Testis (tissue), 5 donors: ENCODE data around the gene FRG2B. TPM values are rescaled to one million over a fixed set of nuclear protein-coding genes. Genes with fewer than 3 reads are reported as not detected.
"Not testable (repeated sequence)": the region's sequence is repeated elsewhere in the genome, so short reads cannot be mapped to it uniquely, and the experiment has no call there.

Experiments used
- DNase-seq: peaks from one replicate; pipeline ENCODE4 v3.0.0-alpha.2; 2019
- H3K27ac ChIP-seq, 2 donors: fragments of 200-600 bp; sonication (generic); one replicate each; pipeline ENCODE4 v1.5.1; 2019
- H3K27me3 ChIP-seq: fragments of 200-600 bp; sonication (generic); one replicate; pipeline ENCODE4 v1.5.1; 2019
- H3K36me3 ChIP-seq: fragments of 200-600 bp; sonication (generic); one replicate; pipeline ENCODE4 v1.5.1; 2017; ENCODE audit warnings: low read depth; ENCODE audit errors: missing control alignments
- H3K4me1 ChIP-seq: fragments of 200-600 bp; sonication (generic); one replicate; pipeline ENCODE4 v1.5.1; 2019
- H3K4me3 ChIP-seq, 2 donors: fragments of 200-600 bp; sonication (generic); one replicate each; pipeline ENCODE4 v1.5.1; 2017 to 2019
- H3K9me3 ChIP-seq: fragments of 200-600 bp; sonication (generic); one replicate; pipeline ENCODE4 v1.5.1; 2017
- WGBS, 2 donors: methylation state at CpG; one replicate each; pipeline ENCODE4 v1.1.5; 2018; 5-methylcytosine and 5-hydroxymethylcytosine counted together
- intact Hi-C: fragments of 100-400 bp; cut with DNase I; formaldehyde crosslinking; loops from one replicate; pipeline ENCODE4 v1.15.1; 2023; ENCODE audit warnings: low total_unique reads
- long read RNA-seq, 2 donors: transcript quantifications; one replicate each; lab custom pipeline, GENCODE V29; 2026
- polyA plus RNA-seq: library from polyadenylated mRNA; stranded (reverse); fragments of 350-450 nt; fragmentation: Illumina TruSeq; extraction: RNeasy Lipid Tissue Mini Kit (QIAGEN cat#74804); gene quantifications from one replicate; pipeline ENCODE4 v1.2.3, GENCODE V29; 2014; ENCODE audit warnings: low read depth, low replicate concordance; ENCODE audit not compliant: insufficient read depth
- total RNA-seq, 2 donors: library from RNA; depleted of rRNA; stranded (reverse); fragments of >200 nt; gene quantifications; one replicate each; pipeline ENCODE4 v1.2.3, GENCODE V29; 2016
- TF ChIP-seq, protein P1 (sequence below), 3 experiments: fragments of 450-650 bp in 2 of 3; fragments of 200-600 bp in 1 of 3; sonication (generic) in 1 of 3; IDR thresholded peaks; one replicate each; pipeline ENCODE4 v1.5.1; 2016 to 2019; ENCODE audit warnings: antibody characterized with exemption in 3 of 3, mild to moderate bottlenecking in 2 of 3, moderate library complexity in 1 of 3

Gene FRG2B
- not detected for total RNA-seq
- polyA plus RNA-seq: not detected
- long read RNA-seq, donor 1: 0 reads
- long read RNA-seq, donor 2: 0 reads

DNA sequence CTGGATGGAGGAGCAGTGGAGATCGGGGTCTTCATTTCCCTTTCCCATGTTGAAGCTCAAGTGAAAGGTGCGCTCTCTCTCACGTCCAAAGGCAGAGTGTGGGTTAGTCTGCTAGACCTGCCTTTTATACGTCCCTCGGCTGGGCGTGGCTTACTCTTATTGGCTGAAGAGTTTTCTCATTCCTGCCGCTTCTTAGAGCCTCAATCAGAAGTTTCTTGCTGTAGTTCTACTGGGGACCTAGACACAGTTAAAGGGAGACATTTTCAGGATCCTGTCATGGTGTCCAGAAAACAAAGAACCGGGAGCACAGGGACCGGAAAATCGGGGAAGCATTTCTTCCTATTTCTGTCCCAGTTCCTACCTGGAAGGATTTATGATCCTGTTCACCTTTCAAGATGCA, at the start of gene FRG2B:
FRG2B (minus strand) TSS at position 101 of the 400 bp plus-strand sequence; CDS start at position 48, 53 bp downstream.
- H3K4me1 ChIP-seq, H3K27ac ChIP-seq, H3K27me3 ChIP-seq, DNase-seq, H3K9me3 ChIP-seq, H3K4me3 ChIP-seq, intact Hi-C loops, H3K36me3 ChIP-seq: not testable (repeated sequence)
- WGBS, 2 donors: 44% methylated on average over 3 of the region's 10 CpGs; no CpG with 5 or more reads in 1 of the 2 donors

DNA sequence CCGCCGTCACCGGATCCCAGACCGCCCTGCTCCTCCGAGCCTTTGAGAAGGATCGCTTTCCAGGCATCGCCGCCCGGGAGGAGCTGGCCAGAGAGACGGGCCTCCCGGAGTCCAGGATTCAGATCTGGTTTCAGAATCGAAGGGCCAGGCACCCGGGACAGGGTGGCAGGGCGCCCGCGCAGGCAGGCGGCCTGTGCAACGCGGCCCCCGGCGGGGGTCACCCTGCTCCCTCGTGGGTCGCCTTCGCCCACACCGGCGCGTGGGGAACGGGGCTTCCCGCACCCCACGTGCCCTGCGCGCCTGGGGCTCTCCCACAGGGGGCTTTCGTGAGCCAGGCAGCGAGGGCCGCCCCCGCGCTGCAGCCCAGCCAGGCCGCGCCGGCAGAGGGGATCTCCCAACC, 40.9 kb upstream of the FRG2B start:
- no CpG with 5 or more reads among the region's 40 CpGs for WGBS, 2 donors
- H3K36me3 ChIP-seq, H3K4me1 ChIP-seq, intact Hi-C loops, DNase-seq, H3K9me3 ChIP-seq, H3K4me3 ChIP-seq, H3K27ac ChIP-seq, H3K27me3 ChIP-seq: not testable (repeated sequence)

DNA sequence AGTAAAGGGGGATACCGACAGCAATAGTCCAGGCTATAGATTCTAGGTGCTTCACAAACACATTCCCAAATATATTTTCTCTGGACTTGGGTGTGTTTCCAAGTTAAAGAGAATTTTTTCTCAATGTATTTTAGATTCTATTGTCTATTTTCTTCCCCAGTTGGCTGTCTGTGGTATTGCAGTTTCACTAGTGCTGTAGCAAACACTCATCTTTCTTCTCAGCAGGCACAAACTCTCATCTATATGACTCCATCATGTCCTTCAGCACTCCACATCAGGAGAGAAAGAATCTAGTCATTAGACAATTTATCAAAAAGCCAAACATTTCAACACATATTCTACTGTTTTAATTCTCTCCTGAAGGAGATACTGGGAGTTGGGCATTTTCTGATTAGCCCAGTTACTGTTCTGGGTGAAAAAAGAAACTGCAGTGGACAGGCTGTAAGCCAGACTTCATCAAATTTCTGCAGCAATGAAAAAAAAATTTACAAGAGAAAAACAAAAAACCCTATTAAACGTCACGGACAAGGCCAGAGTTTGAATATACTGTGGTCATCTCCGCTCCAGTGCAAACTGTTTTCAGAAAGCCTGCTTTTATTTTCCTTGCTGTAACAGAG, 37.1 kb upstream of the FRG2B start:
- not testable (repeated sequence) for H3K4me1 ChIP-seq

DNA sequence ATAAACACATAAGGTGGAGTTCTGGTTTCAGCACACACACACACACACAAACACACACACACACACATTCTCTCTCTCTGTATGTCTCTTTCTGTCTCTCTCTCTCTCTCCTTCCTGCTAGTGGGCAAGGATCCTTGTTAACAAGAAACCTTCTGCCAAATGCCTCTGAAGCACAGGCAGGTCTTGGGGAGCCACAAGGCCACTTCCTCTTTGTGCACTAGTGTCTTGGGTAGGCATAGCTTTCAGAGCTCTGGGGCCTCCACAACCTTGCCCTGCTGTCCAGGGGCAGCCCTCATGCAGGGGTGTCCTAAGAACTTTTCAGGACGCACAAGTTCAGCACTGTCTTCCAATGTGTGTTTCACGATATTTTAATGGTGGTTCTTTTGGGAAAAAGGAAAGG, 34.5 kb upstream of the FRG2B start:
- 57 to 95% methylated on average over 2 of the region's 2 CpGs for WGBS, 2 donors

More for the DNA sequence above, 37.1 kb upstream of the FRG2B start:
- 39 to 41% methylated on average over 4 of the region's 4 CpGs for WGBS, 2 donors
- H3K4me3 ChIP-seq, H3K27ac ChIP-seq, intact Hi-C loops, H3K36me3 ChIP-seq, H3K27me3 ChIP-seq, H3K9me3 ChIP-seq, DNase-seq: not testable (repeated sequence)

DNA sequence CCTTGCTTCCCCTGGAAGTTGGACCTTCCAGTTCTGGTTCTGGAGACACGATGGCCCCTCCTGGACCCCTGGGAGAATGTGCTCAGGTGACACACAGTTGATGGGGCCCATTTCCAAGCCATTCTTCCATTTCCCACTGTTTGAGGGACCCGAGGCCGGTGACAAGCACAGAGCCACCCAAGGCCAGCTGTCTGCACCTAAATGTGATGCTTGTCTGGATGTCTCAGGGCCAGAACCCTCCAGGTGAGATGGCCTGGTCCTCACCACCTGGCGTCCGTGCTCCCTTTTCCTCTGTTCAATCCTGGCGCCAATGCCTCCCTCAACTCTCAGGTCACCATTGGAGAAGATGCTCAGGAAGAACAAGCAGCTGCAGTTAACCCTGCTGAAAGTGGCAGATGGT, 33.9 kb upstream of the FRG2B start:
- intact Hi-C loops, H3K27me3 ChIP-seq, H3K9me3 ChIP-seq, H3K4me1 ChIP-seq, H3K4me3 ChIP-seq, H3K27ac ChIP-seq, DNase-seq, H3K36me3 ChIP-seq: not testable (repeated sequence)
- 63 to 95% methylated on average over 5 to 6 of the region's 6 CpGs for WGBS, 2 donors

More for the DNA sequence above, 34.5 kb upstream of the FRG2B start:
- H3K27ac ChIP-seq, DNase-seq, H3K36me3 ChIP-seq, H3K9me3 ChIP-seq, H3K27me3 ChIP-seq, intact Hi-C loops, H3K4me1 ChIP-seq, H3K4me3 ChIP-seq: not testable (repeated sequence)

DNA sequence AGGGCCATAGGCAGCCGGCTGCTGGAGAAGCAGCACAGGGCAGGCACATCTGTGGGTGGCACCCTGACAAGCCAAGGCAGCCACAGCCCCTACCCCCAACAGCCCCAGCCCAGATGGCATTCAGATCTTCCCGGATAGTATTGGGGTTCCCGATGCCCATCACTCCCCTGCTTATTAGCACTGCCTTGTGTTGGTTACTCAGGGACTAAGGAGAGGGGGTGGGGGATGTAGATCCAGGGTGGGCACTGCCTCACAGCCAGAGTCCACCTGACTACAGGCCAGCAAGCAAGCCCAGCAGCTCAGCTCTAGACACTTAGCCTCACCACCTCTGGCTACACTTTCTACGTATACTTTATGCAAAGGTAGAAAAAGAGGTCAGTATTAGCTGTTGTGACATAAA, 30.7 kb upstream of the FRG2B start:
- intact Hi-C loops, H3K4me1 ChIP-seq, H3K9me3 ChIP-seq, H3K27me3 ChIP-seq, H3K4me3 ChIP-seq, DNase-seq, H3K36me3 ChIP-seq, H3K27ac ChIP-seq: not testable (repeated sequence)
- 80 to 85% methylated on average over 3 of the region's 4 CpGs for WGBS, 2 donors

DNA sequence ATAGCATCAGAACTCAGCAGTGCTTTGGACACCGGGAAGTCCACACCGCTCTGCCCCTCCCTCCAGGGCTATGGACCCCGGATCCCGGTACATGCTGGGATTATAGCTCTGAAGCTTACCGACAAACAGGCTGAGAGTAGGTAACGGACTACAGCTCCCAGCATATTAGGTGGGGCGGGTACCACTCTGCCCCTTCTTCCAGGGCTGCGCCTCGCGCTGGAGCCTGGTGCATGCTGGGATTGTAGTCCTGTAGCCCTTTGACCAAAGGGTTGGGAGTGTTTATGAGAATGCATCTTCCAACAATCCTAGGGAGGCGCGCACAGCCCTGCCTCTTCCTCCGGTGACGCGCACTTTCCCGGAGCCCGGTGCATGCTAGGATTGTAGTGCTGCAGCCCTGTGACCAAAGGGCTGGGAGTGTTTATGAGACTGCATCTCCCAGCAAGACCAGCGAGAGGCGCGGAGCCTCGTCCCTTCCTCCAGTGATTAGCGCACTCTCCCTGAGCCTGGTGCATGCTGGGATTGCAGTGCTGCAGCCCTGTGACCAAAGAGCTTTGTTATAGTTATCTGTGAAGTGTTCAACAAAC, 22.4 kb upstream of the FRG2B start:
- H3K36me3 ChIP-seq, H3K4me3 ChIP-seq, H3K9me3 ChIP-seq, H3K27me3 ChIP-seq, H3K4me1 ChIP-seq, intact Hi-C loops, H3K27ac ChIP-seq: not testable (repeated sequence)
- WGBS, 2 donors: 16% methylated on average over 5 of the region's 22 CpGs; no CpG with 5 or more reads in 1 of the 2 donors
- DNase-seq: peak; percentile 28

DNA sequence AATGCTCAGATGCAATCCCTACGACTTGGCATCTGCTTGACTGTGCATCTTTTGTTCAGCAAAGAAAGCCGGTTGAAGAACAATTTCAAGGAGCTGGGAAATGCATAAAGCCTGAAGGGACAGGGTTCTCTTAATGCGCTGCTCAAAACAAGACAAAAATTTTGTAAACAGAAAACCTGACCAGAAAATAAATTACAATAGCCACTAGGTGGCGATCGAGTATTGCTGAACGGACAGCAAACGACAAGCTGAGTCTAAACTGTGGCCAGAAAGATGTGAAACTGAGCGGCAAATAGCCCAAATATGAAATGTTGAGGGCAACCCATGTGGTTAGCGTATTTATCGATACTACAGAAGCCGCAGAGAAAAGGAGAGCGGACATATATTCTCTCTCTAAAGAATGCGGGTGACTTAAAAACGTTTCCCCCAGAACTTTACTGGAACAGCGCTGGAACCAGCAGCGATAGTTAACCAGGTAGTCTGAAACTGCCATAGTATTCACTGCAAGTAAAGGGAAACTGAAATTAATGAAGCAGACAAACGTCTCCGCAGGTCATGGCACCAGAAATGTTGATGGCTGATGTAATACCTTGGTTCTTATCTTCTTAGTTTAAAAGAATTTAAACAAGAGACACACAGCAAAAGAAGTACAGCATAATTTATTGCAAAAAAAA, 20.6 kb upstream of the FRG2B start:
- H3K27me3 ChIP-seq, H3K36me3 ChIP-seq, DNase-seq, H3K4me3 ChIP-seq, H3K9me3 ChIP-seq, intact Hi-C loops, H3K27ac ChIP-seq, H3K4me1 ChIP-seq: not testable (repeated sequence)
- 0 to 2% methylated on average over 11 to 15 of the region's 18 CpGs for WGBS, 2 donors
- TF ChIP-seq, protein P1, sequence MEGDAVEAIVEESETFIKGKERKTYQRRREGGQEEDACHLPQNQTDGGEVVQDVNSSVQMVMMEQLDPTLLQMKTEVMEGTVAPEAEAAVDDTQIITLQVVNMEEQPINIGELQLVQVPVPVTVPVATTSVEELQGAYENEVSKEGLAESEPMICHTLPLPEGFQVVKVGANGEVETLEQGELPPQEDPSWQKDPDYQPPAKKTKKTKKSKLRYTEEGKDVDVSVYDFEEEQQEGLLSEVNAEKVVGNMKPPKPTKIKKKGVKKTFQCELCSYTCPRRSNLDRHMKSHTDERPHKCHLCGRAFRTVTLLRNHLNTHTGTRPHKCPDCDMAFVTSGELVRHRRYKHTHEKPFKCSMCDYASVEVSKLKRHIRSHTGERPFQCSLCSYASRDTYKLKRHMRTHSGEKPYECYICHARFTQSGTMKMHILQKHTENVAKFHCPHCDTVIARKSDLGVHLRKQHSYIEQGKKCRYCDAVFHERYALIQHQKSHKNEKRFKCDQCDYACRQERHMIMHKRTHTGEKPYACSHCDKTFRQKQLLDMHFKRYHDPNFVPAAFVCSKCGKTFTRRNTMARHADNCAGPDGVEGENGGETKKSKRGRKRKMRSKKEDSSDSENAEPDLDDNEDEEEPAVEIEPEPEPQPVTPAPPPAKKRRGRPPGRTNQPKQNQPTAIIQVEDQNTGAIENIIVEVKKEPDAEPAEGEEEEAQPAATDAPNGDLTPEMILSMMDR (IDR thresholded peaks at IDR 0.05): peak in 1 of 3 experiments; percentile 58

DNA sequence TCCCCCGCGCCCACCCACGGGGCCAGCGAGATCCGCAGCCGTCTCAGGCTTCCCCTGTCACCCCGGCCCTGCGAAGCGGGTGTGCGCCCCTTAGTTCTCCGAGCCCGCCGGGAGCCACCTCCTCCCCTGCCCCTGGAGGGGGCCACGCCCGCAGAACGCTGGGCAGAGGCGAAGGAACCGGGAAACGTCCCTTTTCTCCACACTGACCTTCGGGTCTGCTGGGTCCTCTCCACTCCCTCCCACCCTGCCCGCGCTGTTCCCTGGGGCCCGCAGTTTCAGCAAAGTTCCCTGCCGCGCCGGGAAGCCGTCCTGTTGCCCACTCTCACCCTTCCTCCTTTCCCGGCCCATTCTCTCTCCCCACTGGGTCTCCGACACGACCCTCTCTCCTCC, 11.2 kb upstream of the FRG2B start:
- H3K4me1 ChIP-seq, DNase-seq, H3K9me3 ChIP-seq, H3K36me3 ChIP-seq, H3K27ac ChIP-seq, H3K27me3 ChIP-seq, intact Hi-C loops: not testable (repeated sequence)
- WGBS, 2 donors: 11 to 50% methylated on average over 2 to 11 of the region's 30 CpGs
- peak overlapping the region in 1 of 2 donors; percentile 39 for H3K4me3 ChIP-seq
